HCEC 1CT (cell line): Measurements from ENCODE around the gene UNKL.
A peak's percentile ranks its signal among the peaks of the same experiment; 100 is the strongest.

Source experiments
- DNase-seq: peaks from one replicate; pipeline ENCODE4 v3.0.0-alpha.2; 2017

The UNKL gene

GRCh38 chr16:1430214-1430758 is 15.8 kb upstream of the UNKL start:
- DNase-seq: no peak

- no peak for DNase-seq
Observed at GRCh38 chr16:1429631-1430030, 15.1 kb upstream of the UNKL start.

- DNase-seq: no peak
Observed at GRCh38 chr16:1429012-1429411, 14.5 kb upstream of the UNKL start.

GRCh38 chr16:1428511-1428910 is 14.0 kb upstream of the UNKL start:
- DNase-seq: no peak

- DNase-seq: no peak
Observed at GRCh38 chr16:1427473-1428461, 13.3 kb upstream of the UNKL start.

- DNase-seq: no peak
Observed at GRCh38 chr16:1426734-1427471, 12.4 kb upstream of the UNKL start.

- DNase-seq: no peak
Observed at GRCh38 chr16:1425616-1426370, 11.3 kb upstream of the UNKL start.

- no peak for DNase-seq
Observed at GRCh38 chr16:1424028-1424427, 9.5 kb upstream of the UNKL start.

- no peak for DNase-seq
Observed at GRCh38 chr16:1422076-1422475, 7.6 kb upstream of the UNKL start.

GRCh38 chr16:1420111-1420539 is 5.6 kb upstream of the UNKL start:
- DNase-seq: no peak

- DNase-seq: no peak
Observed at GRCh38 chr16:1416521-1416941, 2.0 kb upstream of the UNKL start.

GRCh38 chr16:1413684-1414531 is 596 bp downstream of the UNKL start:
- DNase-seq: peak; percentile 23

- no peak for DNase-seq
Observed at GRCh38 chr16:1412847-1413246, 1.7 kb downstream of the UNKL start.

- DNase-seq: peak; percentile 82
Observed at GRCh38 chr16:1408171-1408837, 6.2 kb downstream of the UNKL start.

GRCh38 chr16:1407753-1408152 is 6.8 kb downstream of the UNKL start:
- DNase-seq: peak; percentile 46

GRCh38 chr16:1403733-1404132 is 10.8 kb downstream of the UNKL start:
- DNase-seq: no peak

- no peak for DNase-seq
Observed at GRCh38 chr16:1403036-1403435, 11.5 kb downstream of the UNKL start.

GRCh38 chr16:1401758-1402154 is 12.7 kb downstream of the UNKL start:
- DNase-seq: no peak

GRCh38 chr16:1401061-1401757 is 13.3 kb downstream of the UNKL start:
- no peak for DNase-seq

GRCh38 chr16:1398826-1399581 is 15.5 kb downstream of the UNKL start:
- no peak for DNase-seq
